Adrenal gland (tissue), 5 donors: Measurements from ENCODE around the gene AGBL4.

ENCODE experiments used
- POLR2A ChIP-seq, 2 donors: fragments of 450-650 bp; IDR thresholded peaks; one replicate each; pipeline ENCODE4 v1.6.1; 2017; ENCODE audit warnings: antibody characterized with exemption in 2 of 2, mild to moderate bottlenecking in 2 of 2, moderate library complexity in 1 of 2
- TF ChIP-seq, protein P1 (sequence below), 6 experiments: fragments of 450-650 bp in 4 of 6; fragments of 200-600 bp in 2 of 6; sonication (generic) in 1 of 6; IDR thresholded peaks; 1 replicate in 5 of 6; 2 replicates in 1 of 6; pipeline versions ENCODE4 v1.5.1 to v1.8.0; 2016 to 2021; ENCODE audit warnings: antibody characterized with exemption in 6 of 6, mild to moderate bottlenecking in 2 of 6, moderate library complexity in 1 of 6
- donor health status: DM: no; HTN: no; CAD: no.

DNA sequence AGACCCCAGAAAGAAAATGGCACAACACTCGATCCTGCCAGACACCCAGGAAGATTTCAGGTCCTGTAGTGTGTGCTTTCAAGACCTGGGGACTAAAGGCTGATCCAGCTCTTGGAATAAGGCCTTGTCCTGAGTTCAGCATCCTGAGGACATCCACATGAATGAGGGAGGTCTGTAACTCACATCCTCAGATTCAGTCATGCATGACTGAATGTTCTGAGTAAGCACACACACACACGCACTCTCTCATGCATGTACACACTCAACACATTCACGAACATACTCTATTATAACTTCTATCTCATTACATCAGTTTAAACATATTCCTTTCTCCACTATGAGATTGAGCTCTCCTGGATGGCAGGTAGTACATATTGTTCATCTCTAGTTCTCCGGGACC lies 973.7 kb downstream of the AGBL4 start:
- no peak for TF ChIP-seq POLR2A (IDR thresholded peaks at IDR 0.05)
- TF ChIP-seq, protein P1, sequence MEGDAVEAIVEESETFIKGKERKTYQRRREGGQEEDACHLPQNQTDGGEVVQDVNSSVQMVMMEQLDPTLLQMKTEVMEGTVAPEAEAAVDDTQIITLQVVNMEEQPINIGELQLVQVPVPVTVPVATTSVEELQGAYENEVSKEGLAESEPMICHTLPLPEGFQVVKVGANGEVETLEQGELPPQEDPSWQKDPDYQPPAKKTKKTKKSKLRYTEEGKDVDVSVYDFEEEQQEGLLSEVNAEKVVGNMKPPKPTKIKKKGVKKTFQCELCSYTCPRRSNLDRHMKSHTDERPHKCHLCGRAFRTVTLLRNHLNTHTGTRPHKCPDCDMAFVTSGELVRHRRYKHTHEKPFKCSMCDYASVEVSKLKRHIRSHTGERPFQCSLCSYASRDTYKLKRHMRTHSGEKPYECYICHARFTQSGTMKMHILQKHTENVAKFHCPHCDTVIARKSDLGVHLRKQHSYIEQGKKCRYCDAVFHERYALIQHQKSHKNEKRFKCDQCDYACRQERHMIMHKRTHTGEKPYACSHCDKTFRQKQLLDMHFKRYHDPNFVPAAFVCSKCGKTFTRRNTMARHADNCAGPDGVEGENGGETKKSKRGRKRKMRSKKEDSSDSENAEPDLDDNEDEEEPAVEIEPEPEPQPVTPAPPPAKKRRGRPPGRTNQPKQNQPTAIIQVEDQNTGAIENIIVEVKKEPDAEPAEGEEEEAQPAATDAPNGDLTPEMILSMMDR (IDR thresholded peaks at IDR 0.05): no peak
